ENCODE measurements around the gene TMEM63C. TPM values are rescaled to one million over a fixed set of nuclear protein-coding genes. Genes with fewer than 3 reads are reported as not detected.

TMEM63C gene
- polyA plus RNA-seq, 1 donor (not counting 4 experiments of a cell fraction or from before 2014, with no cell fraction given): 0.66 TPM

DNA sequence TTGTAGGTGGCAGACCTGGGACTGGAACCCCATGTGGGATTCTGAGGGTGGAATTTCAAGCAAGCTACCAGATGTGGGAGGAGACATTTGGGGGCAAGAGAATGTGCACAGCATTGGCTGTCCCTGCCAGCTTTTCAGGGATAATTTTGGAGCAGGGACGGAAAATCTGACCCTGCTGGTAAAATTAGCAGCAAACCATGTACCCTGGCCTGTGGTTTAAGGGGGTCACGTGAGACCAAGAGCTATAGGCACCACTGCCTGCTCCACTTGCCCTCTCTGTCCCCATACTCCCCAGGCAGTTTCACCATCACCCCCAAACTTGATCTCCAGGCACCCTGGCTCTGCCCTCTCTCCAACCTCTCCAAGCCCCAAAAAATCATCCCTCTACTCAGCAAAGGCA lies 26.5 kb upstream of the TMEM63C start:
- dilution Hi-C loops (cut with MboI; ENCODE audit: extremely low pct_ligation_motif_present, low sequenced_read_pairs): no loop called here
- H3K27ac ChIP-seq (ENCODE audit: control insufficient read depth, insufficient read depth, low read length): no peak overlapping the region
- no peak overlapping the region for H3K4me2 ChIP-seq (ENCODE audit: control insufficient read depth, extremely low read depth, insufficient read depth, low read depth, low read length)
- H3K9ac ChIP-seq (ENCODE audit: control insufficient read depth, extremely low read depth, insufficient read depth, low read length): no peak overlapping the region
- DNase-seq (ENCODE audit: low read depth, low spot score) (no peak), FAIRE-seq (no peak)
- H3K9me3 ChIP-seq (ENCODE audit: control insufficient read depth, low read depth, low read length): no peaks in the 10 kb centered on the region
- H3K9me1 ChIP-seq (ENCODE audit: control insufficient read depth, extremely low read depth, insufficient read depth, low read length): no peaks in the 10 kb centered on the region
- H3K27me3 ChIP-seq (ENCODE audit: control insufficient read depth, extremely low read depth, insufficient read depth, low read length): peaks cover 23% of the 10 kb centered on the region
- H4K20me1 ChIP-seq (ENCODE audit: control insufficient read depth, extremely low read depth, insufficient read depth, low read length): no peaks in the 10 kb centered on the region
- H3K4me1 ChIP-seq (ENCODE audit: control insufficient read depth, extremely low read depth, insufficient read depth, low read length): peaks cover 4% of the 10 kb centered on the region
- no peak overlapping the region for H2AFZ ChIP-seq (ENCODE audit: control insufficient read depth, low read length)
- H3K36me3 ChIP-seq (ENCODE audit: control insufficient read depth in 2 of 2, extremely low read depth in 1 of 2, insufficient read depth in 2 of 2, low read length in 2 of 2): no peaks in the 10 kb centered on the region
- H3K79me2 ChIP-seq (ENCODE audit: control insufficient read depth, insufficient read depth, low read length): no peaks in the 10 kb centered on the region
- H3K4me3 ChIP-seq (ENCODE audit: control insufficient read depth in 2 of 3, extremely low read depth in 1 of 3, insufficient read depth in 2 of 3, low read depth in 1 of 3, low read length in 3 of 3): no peak overlapping the region
- TF ChIP-seq EZH2 (IDR thresholded peaks at IDR 0.05; ENCODE audit: low read length) (no peak), CTCF (optimal IDR thresholded peaks at IDR 0.05 in 1 of 3, IDR thresholded peaks at IDR 0.05 in 1 of 3, conservative IDR thresholded peaks at IDR 0.05 in 1 of 3; ENCODE audit: extremely low read depth in 1 of 3, insufficient read depth in 2 of 3, low read length in 3 of 3) (no peak)

GRCh38 chr14:77157740-77158139 lies 23.9 kb upstream of the TMEM63C start:
- H3K27ac ChIP-seq (ENCODE audit: control insufficient read depth, insufficient read depth, low read length): no peak overlapping the region
- no peak overlapping the region for H2AFZ ChIP-seq (ENCODE audit: control insufficient read depth, low read length)
- dilution Hi-C loops (cut with MboI; ENCODE audit: extremely low pct_ligation_motif_present, low sequenced_read_pairs): no loop called here
- H3K4me2 ChIP-seq (ENCODE audit: control insufficient read depth, extremely low read depth, insufficient read depth, low read depth, low read length): no peak overlapping the region
- no peak overlapping the region for H3K4me3 ChIP-seq (ENCODE audit: control insufficient read depth in 2 of 3, extremely low read depth in 1 of 3, insufficient read depth in 2 of 3, low read depth in 1 of 3, low read length in 3 of 3)
- no peak overlapping the region for H3K9ac ChIP-seq (ENCODE audit: control insufficient read depth, extremely low read depth, insufficient read depth, low read length)
- H3K9me3 ChIP-seq (ENCODE audit: control insufficient read depth, low read depth, low read length): no peaks in the 10 kb centered on the region
- peaks cover 23% of the 10 kb centered on the region for H3K27me3 ChIP-seq (ENCODE audit: control insufficient read depth, extremely low read depth, insufficient read depth, low read length)
- peaks cover 4% of the 10 kb centered on the region for H3K4me1 ChIP-seq (ENCODE audit: control insufficient read depth, extremely low read depth, insufficient read depth, low read length)
- DNase-seq (ENCODE audit: low read depth, low spot score) (no peak), FAIRE-seq (no peak)
- no peaks in the 10 kb centered on the region for H4K20me1 ChIP-seq (ENCODE audit: control insufficient read depth, extremely low read depth, insufficient read depth, low read length)
- no peaks in the 10 kb centered on the region for H3K79me2 ChIP-seq (ENCODE audit: control insufficient read depth, insufficient read depth, low read length)
- H3K9me1 ChIP-seq (ENCODE audit: control insufficient read depth, extremely low read depth, insufficient read depth, low read length): no peaks in the 10 kb centered on the region
- TF ChIP-seq EZH2 (IDR thresholded peaks at IDR 0.05; ENCODE audit: low read length) (no peak), CTCF (optimal IDR thresholded peaks at IDR 0.05 in 1 of 3, IDR thresholded peaks at IDR 0.05 in 1 of 3, conservative IDR thresholded peaks at IDR 0.05 in 1 of 3; ENCODE audit: extremely low read depth in 1 of 3, insufficient read depth in 2 of 3, low read length in 3 of 3) (no peak)
- no peaks in the 10 kb centered on the region for H3K36me3 ChIP-seq (ENCODE audit: control insufficient read depth in 2 of 2, extremely low read depth in 1 of 2, insufficient read depth in 2 of 2, low read length in 2 of 2)
